Urinary bladder (tissue), 4 donors: ENCODE measurements around the gene PRKD1. TPM values are rescaled to one million over a fixed set of nuclear protein-coding genes. Genes with fewer than 3 reads are reported as not detected.

Experiments
- DNase-seq: peaks from one replicate; pipeline ENCODE4 v3.0.0-alpha.2; 2015; ENCODE audit errors: extremely low spot score
- H3K27ac ChIP-seq: one replicate; pipeline ENCODE4 v1.5.1; 2013; ENCODE audit warnings: low read depth, mild to moderate bottlenecking, moderate library complexity
- H3K36me3 ChIP-seq: one replicate; pipeline ENCODE4 v1.6.1; 2013; ENCODE audit warnings: mild to moderate bottlenecking, moderate library complexity; ENCODE audit not compliant: insufficient read depth
- H3K4me1 ChIP-seq: one replicate; pipeline ENCODE4 v1.6.1; 2013; ENCODE audit warnings: mild to moderate bottlenecking, moderate library complexity; ENCODE audit not compliant: insufficient read depth
- H3K4me3 ChIP-seq: one replicate; pipeline ENCODE4 v1.5.1; 2013; ENCODE audit warnings: low read depth, low read length
- polyA plus RNA-seq: library from polyadenylated mRNA; stranded (reverse); fragments of 200-250 nt; gene quantifications from one replicate; pipeline ENCODE4 v1.2.3, GENCODE V29; 2013
- small RNA-seq: library from RNA; depleted of rRNA; stranded (forward); fragments of <200 nt; gene quantifications from one replicate; pipeline ENCODE3, GENCODE V24; 2014
- total RNA-seq: library from RNA; depleted of rRNA; stranded (reverse); fragments of >200 nt; gene quantifications from one replicate; pipeline ENCODE4 v1.2.3, GENCODE V29; 2014
- donor health status: healthy with polysubstance abuse.
- donor health status: healthy.

PRKD1 gene
- total and polyA plus RNA-seq, 2 donors, result 17.7 to 27.7 TPM

DNA sequence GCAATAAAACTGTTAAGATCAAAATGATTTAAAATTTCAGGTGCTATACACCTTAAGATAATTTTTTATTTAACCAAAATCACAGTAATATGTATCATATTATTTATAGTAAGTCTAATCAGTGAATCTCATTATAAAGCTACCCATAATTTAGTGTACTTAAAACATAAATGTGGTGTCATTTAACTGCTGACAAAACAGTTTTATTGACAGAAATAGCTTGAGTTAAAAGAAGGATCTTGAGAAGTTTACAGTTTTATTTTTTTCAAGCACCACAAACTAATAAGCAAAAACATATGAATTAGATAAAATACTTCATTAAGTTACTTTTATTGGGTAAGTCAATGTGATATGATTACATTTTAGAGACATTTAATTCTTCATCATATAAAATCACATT lies 400.4 kb downstream of the PRKD1 start:
- no peaks in the 10 kb centered on the region for H3K36me3 ChIP-seq
- no peak for DNase-seq
- no peak overlapping the region for H3K4me3 ChIP-seq
- no peak overlapping the region for H3K27ac ChIP-seq
- no peaks in the 10 kb centered on the region for H3K4me1 ChIP-seq

Small RNA genes lying within 50 kb of the gene (small RNA-seq; reads per million reads assigned to genes)
- gene RNU6-1234P, result not detected
